NB4 (cell line): ENCODE data around the gene ADARB2.

Source experiments
- CTCF ChIP-seq: IDR thresholded peaks from one replicate; pipeline ENCODE4 v1.5.1; 2012; ENCODE audit warnings: low read depth, low read length
- MYC ChIP-seq: IDR thresholded peaks from 2 replicates; pipeline ENCODE4 v1.6.1; 2011; ENCODE audit warnings: low read depth, low read length
- POLR2A ChIP-seq: IDR thresholded peaks from 2 replicates; pipeline ENCODE4 v1.6.1; 2011; ENCODE audit warnings: mild to moderate bottlenecking; ENCODE audit not compliant: insufficient read length; ENCODE audit errors: extremely low read depth

DNA sequence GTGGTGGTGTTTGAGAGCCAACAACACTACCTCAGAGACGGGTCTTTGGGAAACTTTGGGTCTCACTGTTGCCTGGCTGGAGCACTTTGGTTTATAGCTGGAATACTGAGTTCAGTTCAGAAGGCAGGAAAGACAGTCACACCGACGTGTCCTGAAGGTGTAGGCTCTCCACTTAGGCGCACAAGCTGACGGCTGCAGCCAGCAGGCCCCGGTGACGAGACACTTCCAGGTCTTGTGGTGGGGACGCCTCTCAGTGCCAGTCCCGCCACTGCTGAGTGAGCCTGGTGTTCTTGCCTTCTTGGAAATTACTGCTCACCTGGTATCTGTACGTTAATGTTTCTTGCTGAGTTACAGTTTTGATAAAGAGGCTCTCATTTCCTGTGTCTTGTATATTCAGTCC is 607.1 kb downstream of the ADARB2 start:
- TF ChIP-seq POLR2A, result no peak
- TF ChIP-seq CTCF, result no peak
- no peak for TF ChIP-seq MYC
